ENCODE data around the gene PCDHA9.
"Not testable (repeated sequence)": the region's sequence is repeated elsewhere in the genome, so short reads cannot be mapped to it uniquely, and the experiment has no call there.

The PCDHA9 gene

DNA sequence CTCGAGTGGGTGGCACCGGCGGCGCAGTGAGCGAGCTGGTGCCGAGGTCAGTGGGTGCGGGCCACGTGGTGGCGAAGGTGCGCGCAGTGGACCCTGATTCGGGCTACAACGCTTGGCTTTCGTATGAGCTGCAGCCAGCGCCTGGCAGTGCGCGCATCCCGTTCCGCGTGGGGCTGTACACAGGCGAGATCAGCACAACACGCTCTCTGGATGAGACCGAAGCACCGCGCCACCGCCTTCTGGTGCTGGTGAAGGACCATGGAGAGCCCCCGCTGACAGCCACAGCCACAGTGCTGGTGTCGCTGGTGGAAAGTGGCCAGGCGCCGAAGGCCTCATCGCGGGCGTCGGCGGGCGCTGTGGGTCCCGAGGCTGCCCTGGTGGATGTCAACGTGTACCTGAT lies 24.7 kb upstream of the PCDHA9 start:
- Histone ChIP-seq H3K9me3 (ENCODE audit: severe bottlenecking) (no peaks in the 10 kb centered on the region), H3K4me3 (ENCODE audit: low read depth, low read length) (no peak overlapping the region), H3K27me3 (ENCODE audit: insufficient read depth, low read depth, severe bottlenecking) (no peaks in the 10 kb centered on the region), H3K36me3 (peaks cover 4% of the 10 kb centered on the region; the same call in 1 of the 2 replicates), H3K27ac (no peak overlapping the region)
- no peak for DNase-seq
- TF ChIP-seq CTCF (IDR thresholded peaks at IDR 0.05; ENCODE audit: low read depth, low read length), result no peak

- TF ChIP-seq CTCF (IDR thresholded peaks at IDR 0.05; ENCODE audit: low read depth, low read length), result no peak
- Histone ChIP-seq H3K9me3 (ENCODE audit: severe bottlenecking) (peaks cover 3% of the 10 kb centered on the region), H3K36me3 (peaks cover 4% of the 10 kb centered on the region; the same call in 1 of the 2 replicates), H3K27ac (no peak within 1 kb of the TSS), H3K4me3 (ENCODE audit: low read depth, low read length) (no peak within 1 kb of the TSS), H3K27me3 (ENCODE audit: insufficient read depth, low read depth, severe bottlenecking) (no peaks in the 10 kb centered on the region)
- DNase-seq, result no peak
These were observed 20.3 kb upstream of the PCDHA9 start, which contains the start of gene PCDHA6 for GRCh38 chr5:140827704-140828361. TSS of gene PCDHA6 (plus strand) at chr5:140827960. CDS start at chr5:140828092, 132 bp downstream.

GRCh38 chr5:140828362-140828737 lies 19.8 kb upstream of the PCDHA9 start:
- peaks cover 3% of the 10 kb centered on the region for H3K9me3 ChIP-seq (ENCODE audit: severe bottlenecking)
- H3K27me3 ChIP-seq (ENCODE audit: insufficient read depth, low read depth, severe bottlenecking), result no peaks in the 10 kb centered on the region
- TF ChIP-seq CTCF (IDR thresholded peaks at IDR 0.05; ENCODE audit: low read depth, low read length), result no peak
- DNase-seq, result no peak
- H3K4me3 ChIP-seq (ENCODE audit: low read depth, low read length), result no peak overlapping the region
- H3K36me3 ChIP-seq, result peaks cover 4% of the 10 kb centered on the region; the same call in 1 of the 2 replicates
- H3K27ac ChIP-seq, result no peak overlapping the region

GRCh38 chr5:140829511-140830501 lies 18.4 kb upstream of the PCDHA9 start:
- not testable (repeated sequence) for H3K36me3 ChIP-seq; H3K9me3 ChIP-seq (ENCODE audit: severe bottlenecking); H3K4me3 ChIP-seq (ENCODE audit: low read depth, low read length); DNase-seq; H3K27ac ChIP-seq; H3K27me3 ChIP-seq (ENCODE audit: insufficient read depth, low read depth, severe bottlenecking)

DNA sequence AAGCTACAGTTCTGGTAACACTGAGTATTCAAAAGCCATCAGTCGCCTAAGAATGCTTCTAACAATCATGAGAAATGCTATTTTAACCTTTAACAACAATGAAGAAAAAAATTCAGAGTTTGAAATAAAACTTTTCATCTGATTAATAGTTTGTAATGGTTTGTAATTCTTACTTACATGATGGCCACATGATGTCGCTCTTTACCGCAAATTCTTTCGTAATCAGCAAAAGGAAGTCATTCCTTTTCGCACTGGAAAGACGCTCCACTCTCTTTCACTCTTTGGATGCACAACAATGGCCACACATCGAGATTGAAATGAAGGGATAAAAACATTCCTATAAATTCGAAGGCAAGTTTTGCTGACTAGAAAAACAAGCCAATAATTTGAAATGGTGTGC lies 14.2 kb upstream of the PCDHA9 start, which contains the start of gene PCDHA7:
Gene PCDHA7 (plus strand): TSS at position 277 of the 400 bp plus-strand sequence. CDS start 115 bp downstream, at position 392.
- no peak for DNase-seq
- peak within 1 kb of the TSS; percentile 81 for H3K4me3 ChIP-seq (ENCODE audit: low read depth, low read length)
- TF ChIP-seq CTCF (IDR thresholded peaks at IDR 0.05; ENCODE audit: low read depth, low read length), result 0 out of 2 replicates have a peak, but pooled peaks have one; percentile 15
- no peaks in the 10 kb centered on the region for H3K27me3 ChIP-seq (ENCODE audit: insufficient read depth, low read depth, severe bottlenecking)
- peak within 1 kb of the TSS; percentile 70 for H3K27ac ChIP-seq
- peaks cover 3% of the 10 kb centered on the region for H3K9me3 ChIP-seq (ENCODE audit: severe bottlenecking)
- no peaks in the 10 kb centered on the region for H3K36me3 ChIP-seq

DNA sequence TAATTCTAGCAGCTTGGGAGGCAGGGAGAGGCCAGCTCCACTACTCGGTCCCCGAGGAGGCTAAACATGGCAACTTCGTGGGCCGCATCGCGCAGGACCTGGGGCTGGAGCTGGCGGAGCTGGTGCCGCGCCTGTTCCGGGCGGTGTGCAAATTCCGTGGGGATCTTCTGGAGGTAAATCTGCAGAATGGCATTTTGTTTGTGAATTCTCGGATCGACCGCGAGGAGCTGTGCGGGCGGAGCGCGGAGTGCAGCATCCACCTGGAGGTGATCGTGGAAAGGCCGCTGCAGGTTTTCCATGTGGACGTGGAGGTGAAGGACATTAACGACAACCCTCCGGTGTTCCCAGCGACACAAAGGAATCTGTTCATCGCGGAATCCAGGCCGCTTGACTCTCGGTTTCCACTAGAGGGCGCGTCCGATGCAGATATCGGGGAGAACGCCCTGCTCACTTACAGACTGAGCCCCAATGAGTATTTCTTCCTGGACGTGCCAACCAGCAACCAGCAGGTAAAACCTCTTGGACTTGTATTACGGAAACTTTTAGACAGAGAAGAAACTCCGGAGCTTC lies 13.7 kb upstream of the PCDHA9 start:
- H3K4me3 ChIP-seq (ENCODE audit: low read depth, low read length), result peak overlapping the region; percentile 81
- H3K27ac ChIP-seq, result peak overlapping the region; percentile 70
- not testable (repeated sequence) for H3K27me3 ChIP-seq (ENCODE audit: insufficient read depth, low read depth, severe bottlenecking); H3K36me3 ChIP-seq; H3K9me3 ChIP-seq (ENCODE audit: severe bottlenecking)
- 0 out of 2 replicates have a peak, but pooled peaks have one; percentile 15 for TF ChIP-seq CTCF (IDR thresholded peaks at IDR 0.05; ENCODE audit: low read depth, low read length)
- peak; percentile 33 for DNase-seq
